BLaER1 (cell line): ENCODE results near the gene SND1.

Source experiments
- H3K27ac ChIP-seq: shearing (Covaris generic); formaldehyde crosslinking; 2 replicates; pipeline ENCODE4 v1.8.1; 2022
- H3K27me3 ChIP-seq: shearing (Covaris generic); formaldehyde crosslinking; 2 replicates; pipeline ENCODE4 v1.8.1; 2022
- H3K36me3 ChIP-seq: shearing (Covaris generic); formaldehyde crosslinking; 2 replicates; pipeline ENCODE4 v1.8.1; 2022
- H3K4me1 ChIP-seq: shearing (Covaris generic); formaldehyde crosslinking; 2 replicates; pipeline ENCODE4 v1.8.1; 2022
- H3K4me2 ChIP-seq: shearing (Covaris generic); formaldehyde crosslinking; 2 replicates; pipeline ENCODE4 v1.8.1; 2022
- H3K4me3 ChIP-seq: shearing (Covaris generic); formaldehyde crosslinking; 2 replicates; pipeline ENCODE4 v1.8.1; 2022
- H3K9ac ChIP-seq: shearing (Covaris generic); formaldehyde crosslinking; 2 replicates; pipeline ENCODE4 v1.8.1; 2022
- H3K9me3 ChIP-seq: shearing (Covaris generic); formaldehyde crosslinking; 2 replicates; pipeline ENCODE4 v1.8.1; 2022
- H4K20me1 ChIP-seq: shearing (Covaris generic); formaldehyde crosslinking; 2 replicates; pipeline ENCODE4 v1.8.1; 2022
- Cebpa-rat ChIP-seq: shearing (Covaris generic); IDR thresholded peaks from 2 replicates; pipeline ENCODE4 v1.8.1; 2022

The SND1 gene

GRCh38 chr7:127628445-127628844 is 23.5 kb upstream of the SND1 start:
- Histone ChIP-seq H3K9me3 (peaks cover 6% of the 10 kb centered on the region; the same call in 1 of the 2 replicates), H3K36me3 (no peaks in the 10 kb centered on the region), H3K4me1 (no peaks in the 10 kb centered on the region), H3K27me3 (no peaks in the 10 kb centered on the region), H3K4me2 (no peak overlapping the region), H3K27ac (no peak overlapping the region), H4K20me1 (no peaks in the 10 kb centered on the region), H3K4me3 (no peak overlapping the region), H3K9ac (no peak overlapping the region)
- TF ChIP-seq Cebpa-rat, result no peak

GRCh38 chr7:127629268-127629854 is 22.6 kb upstream of the SND1 start:
- no peaks in the 10 kb centered on the region for H3K4me1 ChIP-seq
- no peak overlapping the region for H3K4me3 ChIP-seq
- TF ChIP-seq Cebpa-rat, result no peak

GRCh38 chr7:127632276-127632910 is 19.6 kb upstream of the SND1 start:
- no peaks in the 10 kb centered on the region for H3K36me3 ChIP-seq
- no peak overlapping the region for H3K4me2 ChIP-seq
- H3K4me3 ChIP-seq, result no peak overlapping the region
- no peaks in the 10 kb centered on the region for H4K20me1 ChIP-seq
- TF ChIP-seq Cebpa-rat, result no peak
- no peaks in the 10 kb centered on the region for H3K27me3 ChIP-seq
- no peak overlapping the region for H3K9ac ChIP-seq
- H3K4me1 ChIP-seq, result peaks cover 5% of the 10 kb centered on the region; the same call in 1 of the 2 replicates
- H3K27ac ChIP-seq, result no peak overlapping the region
- peaks cover 14% of the 10 kb centered on the region for H3K9me3 ChIP-seq

More at GRCh38 chr7:127629268-127629854, 22.6 kb upstream of the SND1 start:
- H3K27ac ChIP-seq, result no peak overlapping the region
- H3K36me3 ChIP-seq, result no peaks in the 10 kb centered on the region
- H3K27me3 ChIP-seq, result no peaks in the 10 kb centered on the region
- no peak overlapping the region for H3K4me2 ChIP-seq
- peaks cover 14% of the 10 kb centered on the region for H3K9me3 ChIP-seq
- no peaks in the 10 kb centered on the region for H4K20me1 ChIP-seq
- no peak overlapping the region for H3K9ac ChIP-seq

GRCh38 chr7:127635659-127636285 is 16.2 kb upstream of the SND1 start:
- no peaks in the 10 kb centered on the region for H4K20me1 ChIP-seq
- peaks cover 5% of the 10 kb centered on the region; the same call in 1 of the 2 replicates for H3K4me1 ChIP-seq
- no peak for TF ChIP-seq Cebpa-rat
- H3K4me3 ChIP-seq, result no peak overlapping the region
- H3K9me3 ChIP-seq, result peaks cover 14% of the 10 kb centered on the region
- no peaks in the 10 kb centered on the region for H3K27me3 ChIP-seq
- H3K4me2 ChIP-seq, result no peak overlapping the region
- no peaks in the 10 kb centered on the region for H3K36me3 ChIP-seq
- H3K27ac ChIP-seq, result no peak overlapping the region
- no peak overlapping the region for H3K9ac ChIP-seq

- Histone ChIP-seq H3K27ac (no peak overlapping the region), H4K20me1 (no peaks in the 10 kb centered on the region), H3K9ac (no peak overlapping the region), H3K4me3 (no peak overlapping the region), H3K4me2 (no peak overlapping the region), H3K36me3 (no peaks in the 10 kb centered on the region), H3K9me3 (peaks cover 11% of the 10 kb centered on the region), H3K27me3 (no peaks in the 10 kb centered on the region), H3K4me1 (peaks cover 5% of the 10 kb centered on the region; the same call in 1 of the 2 replicates)
- TF ChIP-seq Cebpa-rat, result no peak
These were observed 13.8 kb upstream of the SND1 start for GRCh38 chr7:127638197-127638596.

GRCh38 chr7:127644484-127644883 is 7.5 kb upstream of the SND1 start:
- Histone ChIP-seq H3K9ac (no peak overlapping the region), H3K4me2 (no peak overlapping the region), H3K9me3 (no peaks in the 10 kb centered on the region), H3K4me3 (no peak overlapping the region), H3K27me3 (no peaks in the 10 kb centered on the region), H3K27ac (no peak overlapping the region), H3K36me3 (no peaks in the 10 kb centered on the region), H3K4me1 (no peaks in the 10 kb centered on the region), H4K20me1 (no peaks in the 10 kb centered on the region)
- no peak for TF ChIP-seq Cebpa-rat

- no peaks in the 10 kb centered on the region for H3K27me3 ChIP-seq
These were observed 4.4 kb upstream of the SND1 start for GRCh38 chr7:127647636-127648035.

GRCh38 chr7:127648986-127649385 is 3.0 kb upstream of the SND1 start:
- Histone ChIP-seq H3K9ac (no peak overlapping the region), H3K4me2 (no peak overlapping the region), H3K27ac (no peak overlapping the region), H3K36me3 (no peaks in the 10 kb centered on the region), H3K4me1 (peaks cover 23% of the 10 kb centered on the region), H3K9me3 (no peaks in the 10 kb centered on the region), H4K20me1 (peaks cover 19% of the 10 kb centered on the region), H3K27me3 (no peaks in the 10 kb centered on the region), H3K4me3 (no peak overlapping the region)
- no peak for TF ChIP-seq Cebpa-rat

More at GRCh38 chr7:127647636-127648035, 4.4 kb upstream of the SND1 start:
- peaks cover 6% of the 10 kb centered on the region; the same call in 1 of the 2 replicates for H4K20me1 ChIP-seq
- H3K9ac ChIP-seq, result no peak overlapping the region
- no peaks in the 10 kb centered on the region for H3K9me3 ChIP-seq
- no peak overlapping the region for H3K4me2 ChIP-seq
- TF ChIP-seq Cebpa-rat, result no peak
- no peaks in the 10 kb centered on the region for H3K36me3 ChIP-seq
- H3K27ac ChIP-seq, result no peak overlapping the region
- H3K4me3 ChIP-seq, result no peak overlapping the region
- peaks cover 10% of the 10 kb centered on the region for H3K4me1 ChIP-seq

- H3K9me3 ChIP-seq, result no peaks in the 10 kb centered on the region
- peak overlapping the region; percentile 86 for H3K4me3 ChIP-seq
- H3K4me2 ChIP-seq, result peak overlapping the region; percentile 90
- H3K36me3 ChIP-seq, result peaks cover 13% of the 10 kb centered on the region
- peaks cover 40% of the 10 kb centered on the region for H4K20me1 ChIP-seq
- TF ChIP-seq Cebpa-rat, result no peak
- H3K4me1 ChIP-seq, result peaks cover 41% of the 10 kb centered on the region
- peak overlapping the region; percentile 78 for H3K9ac ChIP-seq
- no peaks in the 10 kb centered on the region for H3K27me3 ChIP-seq
- peak overlapping the region; percentile 80 for H3K27ac ChIP-seq
These were observed 993 bp upstream of the SND1 start for GRCh38 chr7:127650847-127651555.
